OCI-LY3 (cell line): ENCODE data around the gene COL6A3.

Source experiments
- H2AFZ ChIP-seq: fragments of 200-600, 300-600 bp; shearing (Covaris generic); 2 replicates; pipeline ENCODE4 v1.6.0; 2014; ENCODE audit warnings: antibody characterized with exemption, low read depth, low read length
- H3K27ac ChIP-seq: fragments of 200-600, 300-600 bp; sonication (generic); 2 replicates; pipeline ENCODE4 v1.5.1; 2014; ENCODE audit warnings: mild to moderate bottlenecking, low read length, moderate library complexity, mixed read lengths
- H3K27me3 ChIP-seq: fragments of 200-600, 300-600 bp; sonication (generic); 2 replicates; pipeline ENCODE4 v1.6.1; 2014; ENCODE audit warnings: low read depth, low read length, mixed read lengths
- H3K36me3 ChIP-seq: fragments of 200-600, 300-600 bp; sonication (generic); replicated peaks from 2 replicates; pipeline ENCODE3; 2014; ENCODE audit warnings: low read depth, low read length, mixed read lengths
- H3K4me1 ChIP-seq: fragments of 300-600, 200-600 bp; sonication (generic); 2 replicates; pipeline ENCODE4 v1.6.1; 2014; ENCODE audit warnings: low read length, mixed read lengths
- H3K4me2 ChIP-seq: fragments of 200-600, 300-600 bp; sonication (generic); 2 replicates; pipeline ENCODE4 v1.6.1; 2014; ENCODE audit warnings: low read length, mixed read lengths
- H3K4me3 ChIP-seq: fragments of 300-600, 200-600 bp; sonication (generic); 2 replicates; pipeline ENCODE4 v1.5.1; 2014; ENCODE audit warnings: antibody characterized with exemption, mild to moderate bottlenecking, low read length, moderate library complexity
- H3K79me2 ChIP-seq: fragments of 300-600, 200-600 bp; shearing (Covaris generic); 2 replicates; pipeline ENCODE4 v1.6.1; 2014; ENCODE audit warnings: mild to moderate bottlenecking, low read length, mixed read lengths
- H3K9ac ChIP-seq: fragments of 300-600, 200-600 bp; shearing (Covaris generic); 2 replicates; pipeline ENCODE4 v1.6.0; 2014; ENCODE audit warnings: mild to moderate bottlenecking, low read length, moderate library complexity
- H3K9me3 ChIP-seq: fragments of 200-600, 300-600 bp; shearing (Covaris generic); 2 replicates; pipeline ENCODE4 v1.6.1; 2014; ENCODE audit warnings: low read length, mixed read lengths; ENCODE audit not compliant: insufficient read depth
- H4K20me1 ChIP-seq: fragments of 200-600, 300-600 bp; sonication (generic); 2 replicates; pipeline ENCODE4 v1.6.1; 2016; ENCODE audit warnings: low read length, mixed read lengths; ENCODE audit not compliant: insufficient read depth
- CTCF ChIP-seq: fragments of 200-600, 300-600 bp; sonication (generic); IDR thresholded peaks from 2 replicates; pipeline ENCODE4 v1.5.1; 2014; ENCODE audit warnings: antibody characterized with exemption, low read length, low read depth
- EZH2phosphoT487 ChIP-seq: fragments of 200-600 bp; shearing (Covaris generic); IDR thresholded peaks from 2 replicates; pipeline ENCODE4 v1.6.1; 2018; ENCODE audit warnings: antibody characterized with exemption, mixed run types, low read depth

Gene COL6A3

GRCh38 chr2:237449193-237449881, 35.4 kb upstream of the COL6A3 start:
- Histone ChIP-seq H3K27ac (no peak overlapping the region), H3K79me2 (no peaks in the 10 kb centered on the region), H3K4me1 (peaks cover 3% of the 10 kb centered on the region; the same call in 1 of the 2 replicates), H4K20me1 (no peaks in the 10 kb centered on the region), H3K9me3 (no peaks in the 10 kb centered on the region), H2AFZ (no peak overlapping the region), H3K9ac (no peak overlapping the region), H3K27me3 (no peaks in the 10 kb centered on the region), H3K4me3 (no peak overlapping the region), H3K4me2 (no peak overlapping the region), H3K36me3 (no peaks in the 10 kb centered on the region)
- TF ChIP-seq CTCF (no peak), EZH2phosphoT487 (no peak)

GRCh38 chr2:237448626-237449025, 34.7 kb upstream of the COL6A3 start:
- no peaks in the 10 kb centered on the region for H3K36me3 ChIP-seq
- no peak overlapping the region for H3K27ac ChIP-seq
- no peaks in the 10 kb centered on the region for H3K79me2 ChIP-seq
- no peaks in the 10 kb centered on the region for H3K9me3 ChIP-seq
- no peak overlapping the region for H3K4me3 ChIP-seq
- no peaks in the 10 kb centered on the region for H4K20me1 ChIP-seq
- no peaks in the 10 kb centered on the region for H3K4me1 ChIP-seq
- H2AFZ ChIP-seq, result no peak overlapping the region
- H3K9ac ChIP-seq, result no peak overlapping the region
- H3K27me3 ChIP-seq, result no peaks in the 10 kb centered on the region
- TF ChIP-seq EZH2phosphoT487 (no peak), CTCF (no peak)
- H3K4me2 ChIP-seq, result no peak overlapping the region

- Histone ChIP-seq H3K79me2 (no peaks in the 10 kb centered on the region), H3K36me3 (no peaks in the 10 kb centered on the region), H3K27me3 (no peaks in the 10 kb centered on the region), H3K27ac (no peak overlapping the region), H3K4me2 (no peak overlapping the region), H2AFZ (no peak overlapping the region), H3K9me3 (no peaks in the 10 kb centered on the region), H3K9ac (no peak overlapping the region), H3K4me1 (no peaks in the 10 kb centered on the region), H4K20me1 (no peaks in the 10 kb centered on the region), H3K4me3 (no peak overlapping the region)
- TF ChIP-seq CTCF, result no peak
- TF ChIP-seq EZH2phosphoT487, result no peak
These were observed 34.2 kb upstream of the COL6A3 start for GRCh38 chr2:237448171-237448570.

GRCh38 chr2:237447496-237447895, 33.5 kb upstream of the COL6A3 start:
- Histone ChIP-seq H3K36me3 (no peaks in the 10 kb centered on the region), H4K20me1 (no peaks in the 10 kb centered on the region), H3K4me3 (no peak overlapping the region), H3K4me1 (no peaks in the 10 kb centered on the region), H3K9me3 (no peaks in the 10 kb centered on the region), H3K9ac (no peak overlapping the region), H3K4me2 (no peak overlapping the region), H2AFZ (no peak overlapping the region), H3K27me3 (no peaks in the 10 kb centered on the region), H3K27ac (no peak overlapping the region), H3K79me2 (no peaks in the 10 kb centered on the region)
- TF ChIP-seq EZH2phosphoT487 (no peak), CTCF (no peak)
